Nephron (organoid): ENCODE measurements around the gene VCP.

Experiments used
- H3K27ac Mint-ChIP-seq, 3 experiments: 2 replicates each; pipeline ENCODE4 v1.8.0; 2020; ENCODE audit warnings: mixed read lengths in 3 of 3, mild to moderate bottlenecking in 2 of 3, moderate library complexity in 1 of 3
- H3K27me3 Mint-ChIP-seq: 2 replicates; pipeline ENCODE4 v1.8.0; 2021; ENCODE audit warnings: low read depth, mild to moderate bottlenecking, moderate library complexity, mixed read lengths
- H3K36me3 Mint-ChIP-seq: 2 replicates; pipeline ENCODE4 v1.8.0; 2020; ENCODE audit warnings: low read depth, mixed read lengths
- H3K4me1 Mint-ChIP-seq: 2 replicates; pipeline ENCODE4 v1.8.0; 2020; ENCODE audit warnings: mixed read lengths
- H3K4me3 Mint-ChIP-seq, 3 experiments: 2 replicates each; pipeline ENCODE4 v1.8.0; 2020; ENCODE audit warnings: mild to moderate bottlenecking in 3 of 3, mixed read lengths in 3 of 3, moderate library complexity in 2 of 3
- H3K9me3 Mint-ChIP-seq: 2 replicates; pipeline ENCODE4 v1.8.0; 2020; ENCODE audit warnings: mixed read lengths
- CTCF ChIP-seq, 3 experiments: fragments of 200-600 bp; sonication (generic); IDR thresholded peaks; one replicate each; pipeline ENCODE4 v1.5.0; 2021; ENCODE audit warnings: antibody characterized with exemption in 3 of 3; ENCODE audit not compliant: unreplicated experiment in 3 of 3

The VCP gene

GRCh38 chr9:35079041-35079425 lies 6.6 kb upstream of the VCP start:
- H3K27ac Mint-ChIP-seq = peak overlapping the region; percentile 29 to 93 (median 43)
- peaks cover 18% of the 10 kb centered on the region for H3K36me3 Mint-ChIP-seq
- H3K9me3 Mint-ChIP-seq = no peaks in the 10 kb centered on the region
- no peaks in the 10 kb centered on the region for H3K27me3 Mint-ChIP-seq
- peaks cover 25% of the 10 kb centered on the region for H3K4me1 Mint-ChIP-seq
- TF ChIP-seq CTCF (IDR thresholded peaks at IDR 0.05; ENCODE audit: unreplicated experiment in 3 of 3) = no peak
- peak overlapping the region; percentile 93 to 96 (median 94) for H3K4me3 Mint-ChIP-seq

- Mint-ChIP-seq H3K4me1 (peaks cover 26% of the 10 kb centered on the region), H3K4me3 (peak overlapping the region; percentile 93 to 96 (median 94)), H3K27ac (peak overlapping the region in 2 of 3 experiments; percentile 21 to 93), H3K9me3 (no peaks in the 10 kb centered on the region), H3K27me3 (no peaks in the 10 kb centered on the region), H3K36me3 (peaks cover 24% of the 10 kb centered on the region)
- no peak for TF ChIP-seq CTCF (IDR thresholded peaks at IDR 0.05; ENCODE audit: unreplicated experiment in 3 of 3)
These were observed 5.6 kb upstream of the VCP start for GRCh38 chr9:35078066-35078465.

- no peaks in the 10 kb centered on the region for H3K27me3 Mint-ChIP-seq
- no peak for TF ChIP-seq CTCF (IDR thresholded peaks at IDR 0.05; ENCODE audit: unreplicated experiment in 3 of 3)
- H3K36me3 Mint-ChIP-seq = peaks cover 27% of the 10 kb centered on the region
- peak overlapping the region; percentile 93 to 96 (median 94) for H3K4me3 Mint-ChIP-seq
- H3K27ac Mint-ChIP-seq = no peak overlapping the region
- peaks cover 31% of the 10 kb centered on the region for H3K4me1 Mint-ChIP-seq
- no peaks in the 10 kb centered on the region for H3K9me3 Mint-ChIP-seq
These were observed 4.4 kb upstream of the VCP start for GRCh38 chr9:35076848-35077247.

- H3K9me3 Mint-ChIP-seq = no peaks in the 10 kb centered on the region
These were observed 2.9 kb upstream of the VCP start for GRCh38 chr9:35075358-35075757.

GRCh38 chr9:35074791-35075190 lies 2.4 kb upstream of the VCP start:
- peaks cover 32% of the 10 kb centered on the region for H3K36me3 Mint-ChIP-seq
- no peaks in the 10 kb centered on the region for H3K9me3 Mint-ChIP-seq
- H3K4me1 Mint-ChIP-seq = peaks cover 43% of the 10 kb centered on the region
- H3K4me3 Mint-ChIP-seq = peak overlapping the region in 2 of 3 experiments; percentile 13 to 14
- H3K27ac Mint-ChIP-seq = peak overlapping the region in 2 of 3 experiments; percentile 34 to 46
- H3K27me3 Mint-ChIP-seq = no peaks in the 10 kb centered on the region
- TF ChIP-seq CTCF (IDR thresholded peaks at IDR 0.05; ENCODE audit: unreplicated experiment in 3 of 3) = no peak

More at GRCh38 chr9:35075358-35075757, 2.9 kb upstream of the VCP start:
- no peak for TF ChIP-seq CTCF (IDR thresholded peaks at IDR 0.05; ENCODE audit: unreplicated experiment in 3 of 3)
- peaks cover 28% of the 10 kb centered on the region for H3K36me3 Mint-ChIP-seq
- H3K4me3 Mint-ChIP-seq = no peak overlapping the region
- peaks cover 43% of the 10 kb centered on the region for H3K4me1 Mint-ChIP-seq
- H3K27ac Mint-ChIP-seq = no peak overlapping the region
- no peaks in the 10 kb centered on the region for H3K27me3 Mint-ChIP-seq

- peaks cover 48% of the 10 kb centered on the region for H3K4me1 Mint-ChIP-seq
- H3K9me3 Mint-ChIP-seq = no peaks in the 10 kb centered on the region
- peaks cover 32% of the 10 kb centered on the region for H3K36me3 Mint-ChIP-seq
- no peak for TF ChIP-seq CTCF (IDR thresholded peaks at IDR 0.05; ENCODE audit: unreplicated experiment in 3 of 3)
- H3K27me3 Mint-ChIP-seq = no peaks in the 10 kb centered on the region
- H3K27ac Mint-ChIP-seq = peak overlapping the region in 2 of 3 experiments; percentile 46 to 51
- no peak overlapping the region for H3K4me3 Mint-ChIP-seq
These were observed 1.7 kb upstream of the VCP start for GRCh38 chr9:35074141-35074540.
